HCT116 (cell line): ENCODE measurements around the gene ACER1. TPM values are rescaled to one million over a fixed set of nuclear protein-coding genes. Genes with fewer than 3 reads are reported as not detected.

Experiments used
- ATAC-seq: fragments of 200-7000 bp; cut with Tn5 transposase; 2 replicates; pipeline ENCODE4 v1.9.1; 2020; ENCODE audit warnings: mild to moderate bottlenecking, moderate library complexity
- BruUV-seq: library from RNA; stranded (reverse); fragments of 400-500 nt; replicated peaks from 2 replicates; lab custom pipeline; 2021; lab: Mats Ljungman, UMichigan
- CTCF ChIA-PET: fragments of 300-600 bp; sonication (Branson Sonifier 250); formaldehyde crosslinking; loops from one replicate; lab custom pipeline; 2021; ENCODE audit warnings: antibody characterized with exemption; lab: Charles Lee
- POLR2A ChIA-PET: fragments of 300-600, 350-600 bp; sonication (Branson Sonifier 250); formaldehyde crosslinking; loops from one replicate; lab custom pipeline; 2021; ENCODE audit warnings: antibody characterized with exemption; lab: Charles Lee
- RAD21 ChIA-PET, 2 experiments: fragments of 300-600 bp; sonication (Branson Sonifier 250); formaldehyde crosslinking; loops; one replicate each; lab custom pipeline; 2023; ENCODE audit warnings: low total read pairs in 2 of 2; ENCODE audit not compliant: uncharacterized antibody in 2 of 2, unreplicated experiment in 2 of 2, low non-redundant PET in 1 of 2; lab: Charles Lee
- DNase-seq: peaks from one replicate; pipeline ENCODE4 v3.0.0-alpha.2; 2010; ENCODE audit warnings: low read depth, low spot score
- H2AFZ ChIP-seq: fragments of 200-600 bp; shearing (Covaris generic), sonication (generic); 2 replicates; pipeline ENCODE4 v1.6.1; 2017; ENCODE audit warnings: low read depth, mixed run types, mixed read lengths, antibody characterized with exemption, low read length; ENCODE audit not compliant: poor library complexity, severe bottlenecking
- H3K27ac ChIP-seq: 2 replicates; pipeline ENCODE4 v1.5.1; 2012; ENCODE audit warnings: low read depth, low read length
- H3K27me3 ChIP-seq: fragments of 200-600 bp; sonication (generic); 2 replicates; pipeline ENCODE4 v1.6.1; 2016; ENCODE audit warnings: mixed run types, low read length, mixed read lengths; ENCODE audit not compliant: insufficient read depth
- H3K36me3 ChIP-seq, 2 experiments: fragments of 200-500 bp in 1 of 2; fragments of 200-600 bp in 1 of 2; sonication (Bioruptor generic) in 1 of 2; sonication (generic) in 1 of 2; 2 replicates each; pipeline versions ENCODE4 v1.5.1 to v1.6.1; 2014 to 2016; ENCODE audit warnings: low read length in 2 of 2, inconsistent platforms in 1 of 2, mixed read lengths in 1 of 2, mixed run types in 1 of 2; ENCODE audit not compliant: insufficient read depth in 2 of 2, control insufficient read depth in 1 of 2
- H3K4me1 ChIP-seq, 2 experiments: fragments of 200-600 bp in 1 of 2; sonication (generic) in 1 of 2; 2 replicates each; pipeline versions ENCODE4 v1.5.1 to v1.6.1; 2012 to 2017; ENCODE audit warnings: low read length in 2 of 2, inconsistent platforms in 1 of 2, mild to moderate bottlenecking in 1 of 2, mixed read lengths in 1 of 2, mixed run types in 1 of 2, moderate library complexity in 1 of 2; ENCODE audit not compliant: insufficient read depth in 2 of 2, control insufficient read depth in 1 of 2
- H3K4me2 ChIP-seq: fragments of 200-600 bp; sonication (generic); 2 replicates; pipeline ENCODE4 v1.6.1; 2017; ENCODE audit warnings: mixed run types, low read length, mixed read lengths
- H3K4me3 ChIP-seq, 2 experiments: fragments of 200-600 bp in 1 of 2; sonication (generic) in 1 of 2; replicated peaks in 1 of 2; 2 replicates each; pipeline ENCODE4 v1.5.1; 2011 to 2016; ENCODE audit warnings: low read length in 2 of 2, control low read depth in 1 of 2, low read depth in 1 of 2, mild to moderate bottlenecking in 1 of 2, mixed read lengths in 1 of 2, mixed run types in 1 of 2
- H3K79me2 ChIP-seq: fragments of 200-600 bp; sonication (generic); 2 replicates; pipeline ENCODE4 v1.6.1; 2017; ENCODE audit warnings: mild to moderate bottlenecking, mixed run types, low read length, moderate library complexity, mixed read lengths; ENCODE audit not compliant: insufficient read depth
- H3K9ac ChIP-seq: fragments of 200-600 bp; sonication (generic); 2 replicates; pipeline ENCODE4 v1.6.1; 2016; ENCODE audit warnings: low read length, mixed read lengths
- H3K9me2 ChIP-seq: fragments of 200-600 bp; sonication (generic), shearing (Covaris generic); 2 replicates; pipeline ENCODE4 v1.6.1; 2017; ENCODE audit warnings: mixed run types, mild to moderate bottlenecking, moderate library complexity; ENCODE audit not compliant: insufficient read depth
- H3K9me3 ChIP-seq, 2 experiments: fragments of 200-500 bp in 1 of 2; fragments of 200-600 bp in 1 of 2; sonication (Bioruptor generic) in 1 of 2; sonication (generic) in 1 of 2; 2 replicates each; pipeline ENCODE4 v1.6.1; 2014 to 2017; ENCODE audit warnings: low read length in 2 of 2, mixed read lengths in 2 of 2, inconsistent platforms in 1 of 2, low read depth in 1 of 2, mild to moderate bottlenecking in 1 of 2, mixed run types in 1 of 2, moderate library complexity in 1 of 2; ENCODE audit not compliant: control insufficient read depth in 1 of 2, insufficient read depth in 1 of 2
- H4K20me1 ChIP-seq: fragments of 200-600 bp; sonication (generic), shearing (Covaris generic); 2 replicates; pipeline ENCODE4 v1.6.1; 2017; ENCODE audit warnings: mixed run types, mild to moderate bottlenecking, moderate library complexity; ENCODE audit not compliant: insufficient read depth
- CBX3 ChIP-seq: IDR thresholded peaks from 2 replicates; pipeline ENCODE4 v1.6.1; 2012; ENCODE audit warnings: low read depth
- CTCF ChIP-seq, 3 experiments: fragments of 200-600 bp in 1 of 3; sonication (generic) in 1 of 3; IDR thresholded peaks in 2 of 3; conservative IDR thresholded peaks in 1 of 3; 2 replicates each; pipeline ENCODE4 v1.5.1; 2012 to 2017; ENCODE audit warnings: low read depth in 2 of 3, low read length in 2 of 3, antibody characterized with exemption in 1 of 3, borderline replicate concordance in 1 of 3, control low read depth in 1 of 3, mild to moderate bottlenecking in 1 of 3, mixed read lengths in 1 of 3, mixed run types in 1 of 3, moderate library complexity in 1 of 3; ENCODE audit not compliant: insufficient read depth in 1 of 3
- EZH2 ChIP-seq: fragments of 200-600 bp; sonication (generic); IDR thresholded peaks from 2 replicates; pipeline ENCODE4 v1.6.1; 2017; ENCODE audit warnings: antibody characterized with exemption, mixed run types
- JUND ChIP-seq: IDR thresholded peaks from 2 replicates; pipeline ENCODE4 v1.6.1; 2012
- POLR2A ChIP-seq: IDR thresholded peaks from 2 replicates; pipeline ENCODE4 v1.7.0; 2011; ENCODE audit warnings: borderline replicate concordance; ENCODE audit not compliant: insufficient read depth, insufficient read length; ENCODE audit errors: extremely low read depth
- SP1 ChIP-seq: IDR thresholded peaks from 2 replicates; pipeline ENCODE4 v1.6.1; 2012; ENCODE audit warnings: low read depth
- TCF7L2 ChIP-seq: IDR thresholded peaks from 2 replicates; pipeline ENCODE4 v1.7.0; 2011; ENCODE audit warnings: borderline replicate concordance, inconsistent platforms; ENCODE audit not compliant: insufficient read depth, insufficient read length; ENCODE audit errors: extremely low read depth
- ZFX ChIP-seq: fragments of 450-650 bp; IDR thresholded peaks from 2 replicates; pipeline ENCODE4 v1.6.1; 2017
- intact Hi-C: fragments of 100-400 bp; cut with micrococcal nuclease; formaldehyde crosslinking; loops from 2 replicates; pipeline ENCODE4 v1.10.0; 2022
- total RNA-seq: library from RNA; stranded (reverse); gene quantifications from one replicate; pipeline ENCODE4 v1.2.1, GENCODE V29; 2021; ENCODE audit not compliant: unreplicated experiment

The ACER1 gene
- total RNA-seq, 1 experiment from 2014 or later = not detected

- no peak overlapping the region for H3K4me3 ChIP-seq
- no peaks in the 10 kb centered on the region for H3K27me3 ChIP-seq
- no peak overlapping the region for H3K27ac ChIP-seq
- no peak overlapping the region for H3K9ac ChIP-seq
- no peaks in the 10 kb centered on the region for H3K9me2 ChIP-seq
- TSS peak; percentile 28 for BruUV-seq
- H4K20me1 ChIP-seq = peaks cover 3% of the 10 kb centered on the region; the same call in 1 of the 2 replicates
- no peak overlapping the region for H2AFZ ChIP-seq
- no peak for TF ChIP-seq CBX3
- no peak for TF ChIP-seq TCF7L2
- TF ChIP-seq POLR2A = no peak
- TF ChIP-seq ZFX = no peak
- TF ChIP-seq SP1 = no peak
- TF ChIP-seq, all 23 proteins: peak for 0
- intact Hi-C loops = no loop called here
- ATAC-seq (no peak), DNase-seq (no peak)
- Histone ChIP-seq H3K4me2 (no peak overlapping the region), H3K4me1 (peaks cover 8 to 13% of the 10 kb centered on the region in 2 experiments), H3K36me3 (peaks cover 7 to 8% of the 10 kb centered on the region in 2 experiments; a peak in 2 of 4 replicates), H3K79me2 (peaks cover 80% of the 10 kb centered on the region), H3K9me3 (no peaks in the 10 kb centered on the region)
- ChIA-PET POLR2A (no interaction called here), CTCF (no interaction called here), RAD21 (no interaction called here)
Observed at GRCh38 chr19:6276447-6276846, 57.0 kb downstream of the ACER1 start.

GRCh38 chr19:6275170-6275744 lies 58.2 kb downstream of the ACER1 start:
- ATAC-seq (no peak), DNase-seq (no peak)
- H3K9me3 ChIP-seq = no peaks in the 10 kb centered on the region
- intact Hi-C loops = no loop called here
- TF ChIP-seq JUND (no peak), CTCF (IDR thresholded peaks at IDR 0.05 in 2 of 3, conservative IDR thresholded peaks at IDR 0.05 in 1 of 3; ENCODE audit: borderline replicate concordance in 1 of 3, insufficient read depth in 1 of 3, low read depth in 2 of 3, low read length in 2 of 3) (no peak), POLR2A (no peak), EZH2 (no peak)
- H3K79me2 ChIP-seq = peaks cover 91% of the 10 kb centered on the region
- H3K4me2 ChIP-seq = no peak overlapping the region
- H3K4me3 ChIP-seq = no peak overlapping the region
- no peaks in the 10 kb centered on the region for H3K9me2 ChIP-seq
- no peak overlapping the region for H3K27ac ChIP-seq
- no peak overlapping the region for H3K9ac ChIP-seq
- H3K4me1 ChIP-seq = peaks cover 8 to 13% of the 10 kb centered on the region in 2 experiments
- no TSS peak for BruUV-seq
- peaks cover 3% of the 10 kb centered on the region; the same call in 1 of the 2 replicates for H4K20me1 ChIP-seq
- POLR2A ChIA-PET = no interaction called here
- CTCF ChIA-PET = no interaction called here
- no peaks in the 10 kb centered on the region for H3K27me3 ChIP-seq
- peaks cover 7 to 8% of the 10 kb centered on the region in 2 experiments; a peak in 2 of 4 replicates for H3K36me3 ChIP-seq
- RAD21 ChIA-PET = interaction anchor here in 1 of 2 experiments (0.5 kb wide), 1 partner anchor 43 kb away, joined by 3 read pairs; no protein-coding TSS in a partner anchor
- no peak overlapping the region for H2AFZ ChIP-seq
